ENCODE measurements around the gene ZNF675.
"Not testable (repeated sequence)": the region's sequence is repeated elsewhere in the genome, so short reads cannot be mapped to it uniquely, and the experiment has no call there.

Gene ZNF675

GRCh38 chr19:23686621-23687423 lies at the start of gene ZNF675:
Gene ZNF675 (minus strand): TSS chr19:23687212. CDS start chr19:23687033, 179 bp downstream.
- peak; percentile 68 to 75 for DNase-seq (ENCODE audit: low read depth in 2 of 2)

GRCh38 chr19:23730729-23731465 lies 43.9 kb upstream of the ZNF675 start:
- not testable (repeated sequence) for DNase-seq (ENCODE audit: low read depth in 2 of 2)

GRCh38 chr19:23724161-23724560 lies 37.1 kb upstream of the ZNF675 start:
- not testable (repeated sequence) for DNase-seq (ENCODE audit: low read depth in 2 of 2)

GRCh38 chr19:23718802-23719201 lies 31.8 kb upstream of the ZNF675 start:
- DNase-seq (ENCODE audit: low read depth in 2 of 2), result no peak

GRCh38 chr19:23716792-23717191 lies 29.8 kb upstream of the ZNF675 start:
- DNase-seq (ENCODE audit: low read depth in 2 of 2), result no peak

GRCh38 chr19:23709347-23709746 lies 22.3 kb upstream of the ZNF675 start:
- DNase-seq (ENCODE audit: low read depth in 2 of 2), result no peak

- no peak for DNase-seq (ENCODE audit: low read depth in 2 of 2)
Observed at GRCh38 chr19:23706657-23707056, 19.6 kb upstream of the ZNF675 start.

GRCh38 chr19:23699521-23699860 lies 12.5 kb upstream of the ZNF675 start:
- no peak for DNase-seq (ENCODE audit: low read depth in 2 of 2)

GRCh38 chr19:23698711-23699520 lies 11.9 kb upstream of the ZNF675 start:
- no peak for DNase-seq (ENCODE audit: low read depth in 2 of 2)

GRCh38 chr19:23692937-23693336 lies 5.9 kb upstream of the ZNF675 start:
- DNase-seq (ENCODE audit: low read depth in 2 of 2), result not testable (repeated sequence)

- DNase-seq (ENCODE audit: low read depth in 2 of 2), result no peak
Observed at GRCh38 chr19:23673132-23673531, 13.9 kb downstream of the ZNF675 start.

- not testable (repeated sequence) for DNase-seq (ENCODE audit: low read depth in 2 of 2)
Observed at GRCh38 chr19:23668606-23669005, 18.4 kb downstream of the ZNF675 start.

- no peak for DNase-seq (ENCODE audit: low read depth in 2 of 2)
Observed at GRCh38 chr19:23665651-23666410, 21.2 kb downstream of the ZNF675 start.

GRCh38 chr19:23649817-23650216 lies 37.2 kb downstream of the ZNF675 start:
- not testable (repeated sequence) for DNase-seq (ENCODE audit: low read depth in 2 of 2)

All from stimulated activated CD8-positive, alpha-beta memory T cell treated with anti-CD3 and anti-CD28 coated beads, Interleukin-2, amount 100 ng/mL, for 1 hour (primary cell).